ENCODE data around the gene GNL3. TPM values are rescaled to one million over a fixed set of nuclear protein-coding genes. Genes with fewer than 3 reads are reported as not detected.

GNL3 gene
- total RNA-seq, 1 experiment from 2014 or later = 148 TPM

Other genes starting within 250 kb of the GNL3 start
- 1.1 and 2.2 TPM in 2 replicates for gene SEMA3G, start 240.9 kb upstream of the GNL3 start, total RNA-seq (2014; rRNA removed; shearing (Covaris generic))
- 4.2 and 7.2 TPM in 2 replicates for gene TNNC1, start 232.0 kb upstream of the GNL3 start, total RNA-seq (2014; rRNA removed; shearing (Covaris generic))
- gene NISCH, start 230.4 kb upstream of the GNL3 start, total RNA-seq (2014; rRNA removed; shearing (Covaris generic)) = 51.1 and 70.7 TPM in 2 replicates
- 0.52 and 1.3 TPM in 2 replicates for gene STAB1, start 190.7 kb upstream of the GNL3 start, total RNA-seq (2014; rRNA removed; shearing (Covaris generic))
- 302 and 311 TPM in 2 replicates for gene NT5DC2, start 152.2 kb upstream of the GNL3 start, total RNA-seq (2014; rRNA removed; shearing (Covaris generic))
- gene UQCC5, start 149.4 kb upstream of the GNL3 start, total RNA-seq (2014; rRNA removed; shearing (Covaris generic)) = 17.0 and 21.5 TPM in 2 replicates
- gene PBRM1, start 119 bp upstream of the GNL3 start, total RNA-seq (2014; rRNA removed; shearing (Covaris generic)) = 29.1 and 39.6 TPM in 2 replicates
- gene GLT8D1, start 19.8 kb downstream of the GNL3 start, total RNA-seq (2014; rRNA removed; shearing (Covaris generic)) = 48.2 and 65.7 TPM in 2 replicates
- 84.5 and 85.3 TPM in 2 replicates for gene SPCS1, start 20.1 kb downstream of the GNL3 start, total RNA-seq (2014; rRNA removed; shearing (Covaris generic))
- gene NEK4, start 84.9 kb downstream of the GNL3 start, total RNA-seq (2014; rRNA removed; shearing (Covaris generic)) = 26.2 and 36.5 TPM in 2 replicates
- not detected in 2 replicates for gene ITIH1, start 91.6 kb downstream of the GNL3 start, total RNA-seq (2014; rRNA removed; shearing (Covaris generic))
- not detected in 2 replicates for gene ITIH3, start 108.8 kb downstream of the GNL3 start, total RNA-seq (2014; rRNA removed; shearing (Covaris generic))
- gene ITIH4, start 144.6 kb downstream of the GNL3 start, total RNA-seq (2014; rRNA removed; shearing (Covaris generic)) = 0.14 TPM in 1 of 2 replicates, not detected in the other
- gene MUSTN1, start 149.0 kb downstream of the GNL3 start, total RNA-seq (2014; rRNA removed; shearing (Covaris generic)) = 0.63 and 0.97 TPM in 2 replicates
- 10.9 and 19.3 TPM in 2 replicates for gene STIMATE, start 211.5 kb downstream of the GNL3 start, total RNA-seq (2014; rRNA removed; shearing (Covaris generic))

Data from H7 (cell line).